SU-DHL-6 (cell line): Measurements from ENCODE around the gene FHOD3.

ENCODE experiments used
- H2AFZ ChIP-seq: fragments of 200-600 bp; sonication (generic); 2 replicates; pipeline ENCODE4 v1.6.1; 2014; ENCODE audit warnings: low read depth, mild to moderate bottlenecking, moderate library complexity, mixed read lengths, antibody characterized with exemption, low read length; ENCODE audit not compliant: severe bottlenecking
- H3F3A ChIP-seq: fragments of 200-600 bp; shearing (Covaris generic); 2 replicates; pipeline ENCODE4 v1.6.0; 2016; ENCODE audit warnings: antibody characterized with exemption, mild to moderate bottlenecking; ENCODE audit not compliant: insufficient read depth
- H3K27ac ChIP-seq: fragments of 200-600 bp; sonication (generic); 2 replicates; pipeline ENCODE4 v1.5.1; 2016; ENCODE audit warnings: low read depth, mild to moderate bottlenecking, low read length, moderate library complexity, mixed read lengths
- H3K27me3 ChIP-seq: fragments of 200-600 bp; sonication (generic), shearing (Covaris generic); 2 replicates; pipeline ENCODE4 v1.6.0; 2014; ENCODE audit warnings: mild to moderate bottlenecking, low read length
- H3K36me3 ChIP-seq: fragments of 200-600 bp; sonication (generic); 2 replicates; pipeline ENCODE4 v1.6.1; 2014; ENCODE audit warnings: mild to moderate bottlenecking, low read length, mixed read lengths
- H3K4me2 ChIP-seq: fragments of 300-600, 200-600 bp; shearing (Covaris generic), sonication (generic); 2 replicates; pipeline ENCODE4 v1.6.0; 2014; ENCODE audit warnings: low read length, low read depth, mild to moderate bottlenecking; ENCODE audit not compliant: poor library complexity, severe bottlenecking
- H3K4me3 ChIP-seq: fragments of 200-600 bp; sonication (generic); 2 replicates; pipeline ENCODE4 v1.5.1; 2014; ENCODE audit warnings: antibody characterized with exemption, low read length, mild to moderate bottlenecking, mixed read lengths; ENCODE audit not compliant: insufficient read depth, poor library complexity, severe bottlenecking
- H3K79me2 ChIP-seq: fragments of 200-600 bp; sonication (generic); 2 replicates; pipeline ENCODE4 v1.6.1; 2014; ENCODE audit warnings: mild to moderate bottlenecking, low read length, moderate library complexity; ENCODE audit not compliant: insufficient read depth
- H3K9ac ChIP-seq: fragments of 200-600 bp; sonication (generic); 2 replicates; pipeline ENCODE4 v1.7.0; 2014; ENCODE audit warnings: mild to moderate bottlenecking, low read length
- H3K9me2 ChIP-seq: fragments of 200-600 bp; sonication (generic); replicated peaks from 2 replicates; pipeline ENCODE4 v1.6.1; 2014; ENCODE audit warnings: low read length; ENCODE audit not compliant: insufficient read depth
- H3K9me3 ChIP-seq: fragments of 200-600 bp; sonication (generic); 2 replicates; pipeline ENCODE4 v1.6.1; 2014; ENCODE audit warnings: low read length, mixed read lengths; ENCODE audit not compliant: insufficient read depth
- H4K20me1 ChIP-seq: fragments of 200-600 bp; sonication (generic); 2 replicates; pipeline ENCODE4 v1.6.1; 2014; ENCODE audit warnings: low read depth, mild to moderate bottlenecking, antibody characterized with exemption, low read length, moderate library complexity, mixed read lengths
- CTCF ChIP-seq: fragments of 200-600 bp; sonication (generic); IDR thresholded peaks from one replicate; pipeline ENCODE4 v1.5.1; 2017; ENCODE audit warnings: antibody characterized with exemption, mild to moderate bottlenecking, low read length, moderate library complexity; ENCODE audit not compliant: insufficient read depth, poor library complexity, severe bottlenecking
- EZH2phosphoT487 ChIP-seq: fragments of 200-600 bp; sonication (generic), shearing (Covaris generic); conservative IDR thresholded peaks from 2 replicates; pipeline ENCODE4 v1.6.1; 2018; ENCODE audit warnings: mild to moderate bottlenecking, antibody characterized with exemption, low read length, moderate library complexity, mixed read lengths

FHOD3 gene

GRCh38 chr18:36680042-36680441 is 382.5 kb downstream of the FHOD3 start:
- Histone ChIP-seq H3F3A (no peaks in the 10 kb centered on the region), H3K4me2 (no peak overlapping the region), H2AFZ (no peak overlapping the region), H3K4me3 (no peak overlapping the region), H4K20me1 (no peaks in the 10 kb centered on the region), H3K79me2 (no peaks in the 10 kb centered on the region), H3K9me2 (no peaks in the 10 kb centered on the region), H3K9me3 (peaks cover 18% of the 10 kb centered on the region; the same call in 1 of the 2 replicates), H3K27ac (no peak overlapping the region), H3K36me3 (0 out of 2 replicates have a peak, but pooled peaks cover 5% of the 10 kb centered on the region), H3K27me3 (no peaks in the 10 kb centered on the region), H3K9ac (no peak overlapping the region)
- TF ChIP-seq EZH2phosphoT487 (no peak), CTCF (no peak)

GRCh38 chr18:36685580-36685979 is 388.1 kb downstream of the FHOD3 start:
- no peaks in the 10 kb centered on the region for H3F3A ChIP-seq
- TF ChIP-seq CTCF: no peak
- no peak for TF ChIP-seq EZH2phosphoT487
- H3K79me2 ChIP-seq: no peaks in the 10 kb centered on the region
- H3K9me3 ChIP-seq: peaks cover 17% of the 10 kb centered on the region; the same call in 1 of the 2 replicates
- no peak overlapping the region for H3K27ac ChIP-seq
- H3K4me3 ChIP-seq: no peak overlapping the region
- H3K27me3 ChIP-seq: no peaks in the 10 kb centered on the region
- 0 out of 2 replicates have a peak, but pooled peaks cover 3% of the 10 kb centered on the region for H3K36me3 ChIP-seq
- no peaks in the 10 kb centered on the region for H3K9me2 ChIP-seq
- no peak overlapping the region for H3K4me2 ChIP-seq
- no peaks in the 10 kb centered on the region for H4K20me1 ChIP-seq
- H2AFZ ChIP-seq: no peak overlapping the region
- H3K9ac ChIP-seq: no peak overlapping the region

- no peaks in the 10 kb centered on the region for H3K27me3 ChIP-seq
- H3K79me2 ChIP-seq: no peaks in the 10 kb centered on the region
- no peaks in the 10 kb centered on the region for H3K9me2 ChIP-seq
- H3K4me3 ChIP-seq: no peak overlapping the region
- TF ChIP-seq CTCF (peak; percentile 93), EZH2phosphoT487 (no peak)
- H3K4me2 ChIP-seq: no peak overlapping the region
- H3F3A ChIP-seq: no peaks in the 10 kb centered on the region
- peaks cover 17% of the 10 kb centered on the region; the same call in 1 of the 2 replicates for H3K9me3 ChIP-seq
- no peak overlapping the region for H2AFZ ChIP-seq
- H3K36me3 ChIP-seq: 0 out of 2 replicates have a peak, but pooled peaks cover 3% of the 10 kb centered on the region
- H3K9ac ChIP-seq: no peak overlapping the region
- no peaks in the 10 kb centered on the region for H4K20me1 ChIP-seq
- H3K27ac ChIP-seq: no peak overlapping the region
Measured at GRCh38 chr18:36688020-36688965, 390.8 kb downstream of the FHOD3 start.
